GM12801 (cell line): ENCODE results near the gene MALSU1.

ENCODE experiments used
- CTCF ChIP-seq: IDR thresholded peaks from one replicate; pipeline ENCODE4 v1.5.1; 2011; ENCODE audit warnings: control low read depth; ENCODE audit not compliant: insufficient read length; ENCODE audit errors: extremely low read depth

MALSU1 gene

DNA sequence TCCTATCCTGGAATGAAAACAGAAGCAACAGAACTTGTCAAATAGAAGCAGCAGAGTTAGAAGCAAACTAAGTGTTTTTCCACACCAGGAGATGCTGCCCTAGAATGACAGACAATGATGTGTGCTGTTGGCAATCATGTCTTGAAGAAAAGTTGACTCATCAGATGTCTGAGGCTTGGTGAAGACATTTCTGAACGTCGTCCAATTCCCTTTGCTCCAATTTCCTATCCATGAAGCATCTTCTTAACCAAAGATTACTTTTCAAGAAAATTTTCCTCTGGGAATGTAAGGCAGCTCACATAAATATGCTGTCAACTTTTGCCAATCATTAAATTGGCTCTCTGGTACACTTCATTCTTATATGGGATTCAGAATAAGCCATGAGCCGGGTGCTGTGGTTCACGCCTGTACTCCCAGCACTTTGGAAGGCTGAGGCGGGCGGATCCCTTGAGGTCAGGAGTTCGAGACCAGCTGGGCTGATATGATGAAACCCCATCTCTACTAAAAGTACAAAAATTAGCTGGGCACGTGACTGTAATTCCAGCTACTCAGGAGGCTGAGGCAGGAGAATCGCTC lies 34.6 kb downstream of the MALSU1 start:
- no peak for TF ChIP-seq CTCF

DNA sequence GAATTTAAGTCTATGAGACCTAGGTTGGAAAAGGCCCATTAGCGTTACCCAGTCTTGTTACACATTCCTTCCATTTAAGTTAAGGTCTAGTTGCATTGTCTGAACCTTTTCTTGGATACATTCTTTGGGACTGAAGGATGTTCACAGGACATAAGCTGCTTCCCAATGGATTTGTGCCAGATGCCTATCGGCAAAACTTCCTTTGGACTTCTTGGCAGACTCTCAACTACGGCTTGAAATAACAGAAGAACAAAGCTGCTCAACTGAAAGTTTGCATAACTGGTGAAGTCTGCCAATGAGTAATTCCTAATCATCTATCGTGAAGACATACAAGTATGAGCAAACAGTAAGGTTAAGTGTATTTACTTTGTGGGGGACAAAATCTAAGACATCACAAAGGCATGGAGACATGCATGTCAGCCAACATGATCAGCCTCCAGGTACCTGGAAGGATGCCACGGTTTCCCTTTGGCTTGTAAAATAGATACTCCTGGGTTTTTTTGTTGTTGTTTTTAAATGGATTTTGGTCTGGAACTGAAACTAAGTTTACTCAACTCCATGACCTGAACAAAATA lies 35.4 kb downstream of the MALSU1 start:
- no peak for TF ChIP-seq CTCF

DNA sequence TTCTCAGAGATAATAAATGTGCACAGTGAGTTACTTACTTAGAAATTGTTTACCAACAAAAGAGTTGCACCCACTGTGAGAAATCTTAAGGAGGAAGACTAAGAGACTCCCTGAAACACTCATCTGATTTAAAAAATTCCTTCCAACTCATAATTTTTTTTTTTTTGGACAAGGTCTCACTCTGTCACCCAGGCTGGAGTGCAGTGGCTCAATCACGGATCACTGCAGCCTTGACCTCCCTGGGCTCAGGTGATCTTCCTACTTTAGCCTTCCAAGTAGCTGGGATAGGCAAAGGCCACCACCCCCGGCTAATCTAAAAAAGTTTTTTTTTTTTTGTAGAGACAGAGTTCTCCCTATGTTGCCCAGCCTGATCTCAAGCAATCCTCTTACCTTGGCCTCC lies 36.0 kb downstream of the MALSU1 start:
- no peak for TF ChIP-seq CTCF

DNA sequence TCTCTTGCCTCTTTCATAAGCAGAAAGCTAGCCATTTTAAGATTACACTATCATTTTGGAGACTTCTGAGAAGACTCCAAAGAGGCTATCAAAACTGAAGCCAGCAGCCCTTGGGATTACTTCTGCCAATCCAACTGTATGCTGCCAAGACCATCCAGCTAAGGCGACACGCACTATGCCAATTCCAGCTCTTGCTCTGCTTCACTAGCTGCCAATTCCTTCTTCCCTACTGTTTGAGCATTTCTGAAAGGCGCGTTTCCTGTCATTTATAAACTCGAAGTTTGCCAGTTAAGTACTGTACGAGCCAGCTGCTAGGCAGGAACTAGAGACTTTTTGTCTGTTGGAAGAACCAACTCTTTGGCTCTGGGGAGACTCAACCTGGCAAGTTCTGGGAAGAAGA lies 36.5 kb downstream of the MALSU1 start:
- no peak for TF ChIP-seq CTCF

DNA sequence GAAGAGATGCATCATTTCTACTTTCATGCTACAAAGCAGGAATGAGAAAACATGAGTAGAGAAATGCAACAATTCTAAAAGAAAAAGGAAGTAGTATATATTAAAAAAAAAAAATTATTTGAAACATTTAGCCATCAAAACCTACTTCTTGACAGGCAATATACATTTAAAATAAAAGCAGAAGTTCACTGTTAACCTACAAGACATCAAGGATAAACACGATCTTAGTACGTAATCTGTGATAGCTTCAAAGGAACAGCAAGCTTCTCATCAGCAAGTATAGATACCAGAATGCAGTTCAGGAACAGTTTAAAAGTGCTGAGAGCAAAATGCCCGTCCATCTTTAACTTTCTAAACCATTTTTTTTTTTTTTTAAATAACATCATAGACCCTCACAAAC lies 36.9 kb downstream of the MALSU1 start:
- TF ChIP-seq CTCF: no peak

- no peak for TF ChIP-seq CTCF
These were observed 37.7 kb downstream of the MALSU1 start for GRCh38 chr7:23336799-23337283.

DNA sequence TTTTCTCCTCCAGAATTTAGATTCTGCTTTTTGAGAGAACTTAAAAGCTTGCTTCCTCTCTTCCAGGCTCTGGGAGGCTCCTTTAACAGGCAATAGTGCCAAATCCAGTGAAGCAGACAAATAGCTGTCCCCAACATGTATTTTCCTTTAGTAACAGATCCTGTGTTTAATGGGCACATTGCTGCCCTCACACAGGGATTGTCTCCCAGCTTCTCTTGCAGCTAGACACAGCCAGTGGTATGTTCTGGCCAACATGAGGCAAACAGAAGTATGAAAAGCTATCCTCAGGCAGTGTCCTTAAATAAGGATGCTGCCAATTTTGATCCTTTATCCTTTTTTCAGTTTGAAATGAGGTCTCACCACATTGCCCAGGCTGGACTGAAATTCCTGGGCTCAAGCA lies 38.2 kb downstream of the MALSU1 start:
- TF ChIP-seq CTCF: no peak

GRCh38 chr7:23338439-23338838 lies 39.3 kb downstream of the MALSU1 start:
- no peak for TF ChIP-seq CTCF
